ENCODE data around the gene CCDC172.

The CCDC172 gene

GRCh38 chr10:116324227-116324950, at the start of gene CCDC172:
CCDC172 (plus strand) TSS chr10:116324448; CDS start chr10:116325012, 564 bp downstream.
- no peak for DNase-seq (ENCODE audit: low read depth in 3 of 3, low spot score in 1 of 3)

DNA sequence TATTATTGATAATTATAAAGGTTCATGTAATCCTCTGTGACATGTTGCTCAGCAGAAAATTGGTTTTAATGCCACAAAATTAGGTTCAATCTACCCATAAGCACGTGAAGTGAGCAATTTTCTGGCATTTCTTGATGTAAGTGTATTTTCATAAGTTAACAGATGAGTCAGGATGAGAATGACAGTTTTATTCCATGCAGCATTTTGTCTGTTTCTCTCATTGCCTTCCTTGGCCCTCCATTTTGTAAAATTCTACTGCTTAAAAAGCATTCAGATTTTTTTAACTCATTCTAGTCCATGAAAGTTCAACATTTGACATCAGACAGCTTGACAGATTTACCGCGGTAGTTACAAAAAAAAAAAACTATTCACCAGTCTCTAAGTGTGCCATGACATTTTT, 47.3 kb upstream of the CCDC172 start:
- no peak for DNase-seq (ENCODE audit: low read depth in 3 of 3, low spot score in 1 of 3)

DNA sequence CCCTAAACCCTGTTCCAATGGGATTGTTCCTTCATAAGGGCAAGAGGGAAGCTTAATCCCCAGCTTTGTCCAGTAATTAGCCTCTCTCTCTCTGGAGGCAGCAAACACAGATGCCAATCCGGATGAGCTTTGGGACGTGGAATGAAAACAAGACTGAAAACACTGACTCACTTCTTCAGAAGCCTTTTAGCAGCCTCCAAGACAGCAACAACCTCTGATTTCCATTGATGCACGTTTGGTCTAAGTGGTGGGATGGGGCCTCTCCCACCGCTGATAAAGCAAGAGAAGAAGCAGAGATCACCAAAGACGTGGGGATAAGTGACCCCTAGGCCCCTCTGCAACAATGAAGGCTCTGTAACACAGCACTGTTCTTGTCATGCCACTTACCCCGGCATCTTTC, 45.4 kb upstream of the CCDC172 start:
- DNase-seq (ENCODE audit: low read depth in 3 of 3, low spot score in 1 of 3), result no peak

DNA sequence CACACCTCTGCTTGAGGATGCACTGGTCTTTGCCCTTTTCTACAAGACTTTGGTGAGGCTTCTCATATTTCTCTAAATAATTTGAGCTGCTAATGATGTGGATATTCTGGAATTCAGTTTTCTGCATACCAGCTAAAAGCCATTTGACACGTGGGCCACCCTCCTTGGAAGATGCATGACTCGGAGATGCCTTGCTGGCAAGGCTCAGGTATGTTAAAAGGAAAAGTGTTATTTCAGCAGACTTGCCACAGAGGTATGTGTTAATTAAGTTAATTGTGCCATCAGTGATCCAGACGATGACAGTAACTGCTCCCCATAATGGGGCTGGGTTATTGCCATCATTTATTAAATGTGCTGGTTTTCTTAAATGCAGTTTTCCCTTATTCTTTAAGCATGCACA, 42.5 kb upstream of the CCDC172 start:
- DNase-seq (ENCODE audit: low read depth in 3 of 3, low spot score in 1 of 3), result no peak

DNA sequence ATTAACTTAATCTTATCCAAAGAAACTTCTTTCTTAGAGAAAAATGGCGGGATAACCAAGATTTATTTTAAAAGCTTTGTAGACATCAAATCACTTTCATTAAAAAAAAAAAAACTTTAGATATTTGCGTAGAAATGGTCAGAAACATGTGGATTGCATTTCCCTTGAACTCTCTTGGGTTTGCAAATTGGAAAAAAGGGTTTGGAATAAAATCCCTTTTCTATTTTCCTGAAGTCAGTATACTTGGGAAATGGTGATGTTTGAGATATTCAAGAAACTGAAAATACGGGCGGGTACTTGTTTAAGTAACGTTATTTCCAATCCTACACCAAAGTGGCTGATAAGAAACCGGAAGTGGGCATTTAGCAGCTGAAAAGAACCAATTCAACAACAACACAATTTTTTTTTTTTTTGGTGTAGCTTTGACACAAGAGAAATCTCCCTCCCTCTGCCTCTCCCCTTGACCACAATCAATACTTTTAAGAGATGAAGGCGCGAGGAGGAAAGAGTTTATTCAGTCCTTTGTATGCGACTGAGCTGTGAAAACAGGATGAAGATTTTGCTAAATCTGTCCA, 37.5 kb upstream of the CCDC172 start:
- DNase-seq (ENCODE audit: low read depth in 3 of 3, low spot score in 1 of 3), result no peak

GRCh38 chr10:116287906-116288501, 36.2 kb upstream of the CCDC172 start:
- no peak for DNase-seq (ENCODE audit: low read depth in 3 of 3, low spot score in 1 of 3)

DNA sequence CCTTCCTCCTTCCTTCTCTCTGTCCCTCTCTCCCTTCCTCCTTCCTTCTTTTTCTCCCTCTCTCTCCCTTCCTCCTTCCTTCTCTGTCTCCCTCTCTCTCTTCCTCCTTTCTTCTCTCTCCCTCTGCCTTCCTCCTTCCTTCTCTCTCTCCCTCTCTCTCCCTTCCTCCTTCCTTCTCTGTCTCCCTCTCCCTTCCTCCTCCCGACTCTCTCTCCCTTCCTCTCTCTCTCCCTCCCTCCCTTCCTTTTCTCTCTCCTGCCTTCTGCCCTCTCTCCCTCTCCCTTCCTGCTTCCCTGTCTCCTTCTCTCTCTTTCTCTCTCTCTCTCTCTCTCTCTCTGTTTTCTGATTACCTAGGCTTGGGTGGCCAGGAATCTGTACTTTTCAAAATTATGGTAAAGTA, 34.6 kb upstream of the CCDC172 start:
- no peak for DNase-seq (ENCODE audit: low read depth in 3 of 3, low spot score in 1 of 3)

DNA sequence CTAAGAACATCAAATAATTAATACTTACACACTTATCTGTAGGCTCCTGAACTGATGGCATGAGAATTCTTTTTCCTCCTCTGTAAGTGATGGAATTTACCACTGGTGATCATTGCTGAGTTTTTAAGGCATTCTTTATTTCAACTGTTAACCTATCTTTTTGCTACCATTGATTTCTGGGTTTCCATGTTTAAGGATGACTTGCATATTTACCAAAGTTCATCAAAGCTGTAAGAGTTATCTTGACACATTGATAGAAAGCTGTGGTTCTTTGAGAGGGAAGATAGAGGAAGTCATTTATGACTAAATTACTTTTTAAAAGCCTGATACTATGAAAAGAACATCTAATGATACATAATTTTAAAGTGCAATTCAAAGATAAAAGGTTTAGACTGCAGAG, 31.8 kb upstream of the CCDC172 start:
- no peak for DNase-seq (ENCODE audit: low read depth in 3 of 3, low spot score in 1 of 3)

DNA sequence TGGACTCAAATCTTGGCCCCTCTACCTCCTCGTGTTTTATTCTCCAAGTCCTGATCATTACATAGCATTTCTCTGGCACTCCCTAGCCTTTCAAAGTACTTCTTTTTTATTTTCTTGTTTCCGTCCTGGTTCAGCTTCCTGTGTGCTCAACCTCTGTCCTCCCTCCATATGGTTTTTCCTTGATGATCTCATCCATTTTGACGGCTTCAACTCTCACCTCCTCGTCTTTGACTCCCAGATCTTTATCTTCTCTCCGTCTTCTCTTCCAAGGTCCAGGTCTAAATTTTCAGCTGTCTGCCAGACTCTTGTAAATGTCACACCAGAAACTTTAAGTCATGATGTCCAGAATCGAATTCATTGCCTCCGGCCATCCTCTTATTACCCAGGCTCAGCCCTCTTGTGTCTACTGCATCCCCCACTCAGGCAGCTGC, 27.9 kb upstream of the CCDC172 start:
- no peak for DNase-seq (ENCODE audit: low read depth in 3 of 3, low spot score in 1 of 3)

DNA sequence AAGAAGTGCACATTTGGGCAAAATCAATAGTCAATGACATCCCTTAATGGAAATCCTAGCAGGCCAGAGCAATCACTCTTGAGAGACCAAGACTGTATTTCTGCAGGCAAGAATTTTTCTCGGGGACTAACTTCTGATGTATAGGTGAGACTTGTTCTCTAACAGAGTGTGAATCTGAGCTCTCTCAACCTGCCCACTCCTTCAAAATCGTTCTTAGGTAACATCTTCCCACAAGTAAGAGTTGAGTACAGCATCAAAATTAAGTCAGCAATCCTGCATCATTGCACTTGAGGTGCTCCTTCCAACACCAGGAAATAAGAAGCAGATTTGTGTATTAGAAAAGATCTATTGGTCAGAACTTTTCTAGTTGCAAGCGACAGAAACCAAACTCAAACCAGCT, 25.7 kb upstream of the CCDC172 start:
- DNase-seq (ENCODE audit: low read depth in 3 of 3, low spot score in 1 of 3), result no peak

DNA sequence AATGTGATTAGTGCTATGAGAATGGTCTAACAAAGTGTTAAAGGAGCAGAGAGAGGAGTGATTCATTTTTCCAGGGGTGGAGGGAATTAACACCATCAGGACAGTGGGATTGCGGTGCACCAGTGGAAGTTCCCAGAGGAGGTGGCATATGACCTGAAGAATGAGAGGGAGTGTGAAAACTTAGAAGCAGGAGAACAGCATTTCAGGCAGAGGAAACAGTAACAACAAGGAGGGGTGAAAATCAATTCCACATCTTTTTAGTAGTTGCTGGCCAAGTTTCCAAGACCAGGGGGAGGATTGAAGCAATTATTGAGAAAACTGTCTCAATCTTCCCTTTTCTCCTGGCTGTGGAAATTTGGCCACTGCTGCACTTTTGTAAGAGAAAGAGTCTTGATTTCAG, 23.7 kb upstream of the CCDC172 start:
- no peak for DNase-seq (ENCODE audit: low read depth in 3 of 3, low spot score in 1 of 3)

- no peak for DNase-seq (ENCODE audit: low read depth in 3 of 3, low spot score in 1 of 3)
These were observed 19.3 kb upstream of the CCDC172 start for GRCh38 chr10:116304923-116305322.

DNA sequence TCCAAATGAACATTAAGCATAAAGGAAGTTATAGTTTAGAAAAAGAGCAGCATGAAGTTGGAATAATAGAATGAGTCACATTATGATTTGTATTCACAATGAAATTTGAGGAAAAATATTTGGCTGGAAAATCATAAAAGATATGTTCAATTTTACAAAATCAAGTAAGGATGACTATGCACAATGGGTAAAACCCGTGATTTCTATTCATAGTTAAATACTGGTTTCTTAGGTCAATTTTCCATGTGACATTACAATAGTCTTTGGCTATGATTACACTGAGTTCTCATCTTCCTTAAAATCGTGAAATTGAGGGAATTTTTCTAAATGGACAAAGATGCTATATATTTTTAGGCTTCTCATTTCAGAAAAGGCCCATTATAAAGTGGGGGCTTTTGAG, 17.4 kb upstream of the CCDC172 start:
- no peak for DNase-seq (ENCODE audit: low read depth in 3 of 3, low spot score in 1 of 3)

DNA sequence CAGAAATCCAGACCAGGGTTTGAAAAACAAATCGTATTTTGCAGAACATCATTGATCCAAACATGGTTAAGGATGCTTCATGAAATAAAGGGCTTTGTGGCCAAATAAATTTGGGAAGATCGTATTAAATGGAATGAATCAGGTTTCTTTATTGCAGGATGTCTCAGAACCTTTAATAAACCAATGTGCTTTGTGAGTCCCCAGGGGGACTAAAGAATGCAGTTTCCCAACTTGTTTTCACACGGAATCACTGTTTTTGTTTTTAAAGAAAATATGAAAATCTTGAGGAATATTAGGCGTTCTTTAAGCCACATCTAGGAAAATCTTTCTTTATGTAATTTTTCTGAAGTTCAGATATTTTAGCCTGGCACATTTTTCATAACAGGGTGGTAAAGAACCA, 16.8 kb upstream of the CCDC172 start:
- no peak for DNase-seq (ENCODE audit: low read depth in 3 of 3, low spot score in 1 of 3)

DNA sequence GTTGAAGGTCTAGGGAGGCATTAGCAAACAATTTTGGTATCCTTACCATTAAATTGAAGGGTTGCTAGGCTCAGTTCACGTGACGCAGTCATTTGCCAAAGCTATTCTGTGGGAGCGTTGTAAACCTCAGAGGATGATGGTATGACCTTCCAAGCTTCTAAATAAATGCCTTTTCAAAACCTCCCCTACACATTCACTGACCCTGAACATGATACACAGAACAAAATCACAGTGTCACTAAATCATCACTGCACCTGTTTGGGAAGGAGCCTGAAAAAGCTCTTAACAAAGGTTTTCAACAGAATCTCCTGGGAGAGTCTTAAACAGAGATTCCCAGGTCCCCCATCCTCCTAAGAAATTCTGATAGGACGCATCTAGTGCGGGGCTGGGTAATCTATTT, 13.2 kb upstream of the CCDC172 start:
- DNase-seq (ENCODE audit: low read depth in 3 of 3, low spot score in 1 of 3), result no peak

- DNase-seq (ENCODE audit: low read depth in 3 of 3, low spot score in 1 of 3), result no peak
These were observed 12.3 kb upstream of the CCDC172 start for GRCh38 chr10:116311706-116312490.

DNA sequence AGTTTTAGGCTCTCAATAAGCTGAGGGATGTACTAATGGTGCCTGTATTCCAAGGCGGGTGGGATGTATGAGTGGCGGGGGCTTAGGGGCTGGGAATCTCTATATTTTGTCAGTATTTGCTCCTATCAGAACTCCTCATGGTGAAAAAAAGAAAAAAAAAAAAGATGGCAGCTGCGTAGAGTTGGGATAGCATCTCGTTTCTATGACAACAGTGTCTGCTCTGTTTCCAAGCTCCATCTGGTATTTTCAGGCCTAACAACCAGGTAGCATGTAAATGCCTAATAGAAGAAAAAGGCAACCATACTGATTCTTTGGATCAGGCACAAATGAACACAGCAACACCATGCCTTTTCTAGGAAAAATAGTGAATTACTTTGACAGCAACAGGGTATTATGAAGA, 11.7 kb upstream of the CCDC172 start:
- DNase-seq (ENCODE audit: low read depth in 3 of 3, low spot score in 1 of 3), result no peak

DNA sequence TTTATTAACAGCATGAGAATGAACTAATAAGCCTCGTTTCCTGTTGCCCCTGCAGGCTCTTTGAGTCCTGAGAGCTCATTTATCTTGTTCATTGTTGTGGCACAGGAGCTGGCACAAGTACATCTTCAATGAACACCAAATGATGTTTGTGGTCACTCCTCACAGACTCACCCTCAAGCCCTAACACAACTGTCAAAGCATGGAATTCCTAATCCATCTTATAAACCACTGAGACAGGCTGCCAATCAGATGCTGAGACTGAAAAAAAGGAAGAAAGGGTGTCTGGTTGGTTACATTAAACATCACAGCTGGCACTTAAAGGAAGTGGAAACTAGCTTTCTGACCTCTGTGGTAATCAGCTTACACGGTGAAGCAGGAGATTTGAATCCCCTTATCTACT, 7.7 kb upstream of the CCDC172 start:
- DNase-seq (ENCODE audit: low read depth in 3 of 3, low spot score in 1 of 3), result no peak

DNA sequence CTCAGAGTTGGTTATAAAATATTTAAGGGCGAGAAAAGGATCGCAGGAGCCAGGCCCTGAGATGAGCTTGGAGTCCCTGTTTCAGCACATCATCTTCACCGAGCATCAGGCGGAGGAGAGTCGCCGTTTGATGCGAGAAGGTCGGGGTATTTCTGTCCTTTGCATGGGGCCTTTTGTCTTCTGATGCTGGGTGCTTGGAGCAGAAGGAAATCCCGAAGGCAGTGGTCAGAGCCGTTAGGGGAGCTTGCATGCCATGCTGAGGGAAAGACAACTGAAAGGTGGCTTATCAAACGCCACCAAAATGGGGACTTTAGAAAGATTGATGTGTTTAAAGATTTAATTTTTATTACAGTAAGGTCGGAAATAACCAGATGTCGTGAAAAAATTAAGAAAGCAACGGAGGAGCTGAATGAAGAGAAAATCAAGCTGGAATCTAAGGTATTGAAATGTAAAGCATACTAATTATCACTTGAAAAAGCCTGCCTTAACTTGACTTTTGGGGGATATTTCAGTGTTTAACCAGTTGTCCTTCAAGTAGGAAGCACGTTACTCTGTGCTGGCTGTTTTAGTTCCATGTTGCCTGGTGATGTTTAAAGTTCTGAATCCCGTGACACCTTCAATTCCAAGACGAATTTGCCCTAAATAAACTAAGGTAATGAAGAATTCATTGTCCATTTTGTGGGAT, 845 bp downstream of the CCDC172 start:
- DNase-seq (ENCODE audit: low read depth in 3 of 3, low spot score in 1 of 3), result no peak

GRCh38 chr10:116325987-116326386, 1.7 kb downstream of the CCDC172 start:
- DNase-seq (ENCODE audit: low read depth in 3 of 3, low spot score in 1 of 3), result no peak

DNA sequence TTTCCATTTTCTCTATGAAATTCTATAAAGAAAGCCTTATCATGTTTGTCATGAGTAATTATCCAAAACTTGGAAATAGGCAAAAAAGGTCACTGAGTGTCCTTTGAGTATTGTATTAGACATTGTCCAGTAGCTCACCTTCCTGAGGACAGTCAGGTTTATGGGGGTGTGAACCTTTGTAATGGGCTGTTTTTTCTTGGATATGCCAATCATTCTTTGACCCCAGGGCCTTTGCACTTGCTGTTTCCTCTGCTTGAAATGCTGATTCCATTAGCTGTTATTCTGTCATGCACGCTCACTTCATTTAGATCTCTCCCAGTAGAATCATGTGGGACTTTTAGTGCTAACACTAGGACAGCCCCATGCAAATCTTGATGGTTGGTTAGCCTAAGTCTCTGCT, 4.9 kb downstream of the CCDC172 start:
- DNase-seq (ENCODE audit: low read depth in 3 of 3, low spot score in 1 of 3), result no peak
